ENCODE results near the gene MPPED1. TPM values are rescaled to one million over a fixed set of nuclear protein-coding genes. Genes with fewer than 3 reads are reported as not detected.

The MPPED1 gene
- total RNA-seq, 6 donors from 2014 or later = not detected

DNA sequence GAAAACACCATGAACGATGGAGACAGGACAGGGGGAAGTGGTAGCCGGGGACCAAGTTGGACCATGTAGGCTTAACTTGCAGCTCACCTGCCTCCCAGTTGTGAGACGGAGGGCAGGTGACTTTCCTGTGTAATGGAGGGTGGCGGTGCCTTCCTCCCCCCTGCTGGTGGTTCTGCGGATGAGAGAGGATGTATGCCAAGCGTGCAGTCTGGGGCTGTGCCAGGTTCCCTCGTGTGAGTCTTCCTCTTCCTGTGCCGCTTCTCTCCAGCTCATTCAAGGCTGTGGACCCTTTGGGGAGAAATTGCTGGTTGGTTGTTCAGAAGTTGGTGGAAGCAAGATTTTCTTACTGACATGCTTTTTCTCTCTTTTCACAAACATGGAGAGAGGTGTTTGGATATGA, 35.1 kb downstream of the MPPED1 start:
- Histone ChIP-seq H3K27ac (no peak overlapping the region), H3K4me3 (no peak overlapping the region), H3K36me3 (no peaks in the 10 kb centered on the region), H3K4me1 (no peaks in the 10 kb centered on the region), H3K27me3 (no peaks in the 10 kb centered on the region), H3K9me3 (no peaks in the 10 kb centered on the region)
- ATAC-seq (ENCODE audit: low FRiP score in 2 of 2) = no peak
- whole genome bisulfite sequencing, 2 donors = 19 to 41% methylated on average over 8 of the region's 8 CpGs
- no peak for TF ChIP-seq EP300 (IDR thresholded peaks at IDR 0.05)
- TF ChIP-seq POLR2AphosphoS5 (IDR thresholded peaks at IDR 0.05) = no peak
- TF ChIP-seq POLR2A (IDR thresholded peaks at IDR 0.05) = no peak
- TF ChIP-seq, protein P1, sequence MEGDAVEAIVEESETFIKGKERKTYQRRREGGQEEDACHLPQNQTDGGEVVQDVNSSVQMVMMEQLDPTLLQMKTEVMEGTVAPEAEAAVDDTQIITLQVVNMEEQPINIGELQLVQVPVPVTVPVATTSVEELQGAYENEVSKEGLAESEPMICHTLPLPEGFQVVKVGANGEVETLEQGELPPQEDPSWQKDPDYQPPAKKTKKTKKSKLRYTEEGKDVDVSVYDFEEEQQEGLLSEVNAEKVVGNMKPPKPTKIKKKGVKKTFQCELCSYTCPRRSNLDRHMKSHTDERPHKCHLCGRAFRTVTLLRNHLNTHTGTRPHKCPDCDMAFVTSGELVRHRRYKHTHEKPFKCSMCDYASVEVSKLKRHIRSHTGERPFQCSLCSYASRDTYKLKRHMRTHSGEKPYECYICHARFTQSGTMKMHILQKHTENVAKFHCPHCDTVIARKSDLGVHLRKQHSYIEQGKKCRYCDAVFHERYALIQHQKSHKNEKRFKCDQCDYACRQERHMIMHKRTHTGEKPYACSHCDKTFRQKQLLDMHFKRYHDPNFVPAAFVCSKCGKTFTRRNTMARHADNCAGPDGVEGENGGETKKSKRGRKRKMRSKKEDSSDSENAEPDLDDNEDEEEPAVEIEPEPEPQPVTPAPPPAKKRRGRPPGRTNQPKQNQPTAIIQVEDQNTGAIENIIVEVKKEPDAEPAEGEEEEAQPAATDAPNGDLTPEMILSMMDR (IDR thresholded peaks at IDR 0.05) = no peak
- DNase-seq = no peak

DNA sequence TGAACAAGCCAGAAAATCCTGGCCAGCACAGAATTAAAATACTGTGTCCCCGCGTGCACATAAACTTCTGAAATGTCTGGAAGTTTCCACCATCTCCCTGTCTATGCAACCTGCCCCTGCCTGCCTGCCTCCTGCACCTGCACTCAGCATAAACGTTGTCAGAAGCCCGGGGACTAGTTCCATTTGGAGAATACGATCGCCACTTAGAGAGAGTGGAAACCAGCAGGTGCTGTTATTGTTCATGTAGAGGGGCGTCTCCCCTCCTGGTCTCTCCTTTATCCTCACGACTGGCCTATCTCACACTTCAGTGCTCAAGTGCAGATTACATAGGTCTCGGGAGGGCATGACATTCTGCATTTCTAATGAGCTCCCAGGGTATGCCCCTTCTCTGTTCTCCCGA, 35.6 kb downstream of the MPPED1 start:
- WGBS, 2 donors = 40 to 47% methylated on average over 9 to 10 of the region's 10 CpGs
- H3K4me1 ChIP-seq = no peaks in the 10 kb centered on the region
- TF ChIP-seq, protein P1 (IDR thresholded peaks at IDR 0.05) = no peak
- TF ChIP-seq POLR2A (IDR thresholded peaks at IDR 0.05) = no peak
- TF ChIP-seq EP300 (IDR thresholded peaks at IDR 0.05) = no peak
- TF ChIP-seq POLR2AphosphoS5 (IDR thresholded peaks at IDR 0.05) = no peak
- no peaks in the 10 kb centered on the region for H3K27me3 ChIP-seq
- no peaks in the 10 kb centered on the region for H3K36me3 ChIP-seq
- no peak overlapping the region for H3K4me3 ChIP-seq
- ATAC-seq (ENCODE audit: low FRiP score in 2 of 2) = no peak
- DNase-seq = no peak
- H3K9me3 ChIP-seq = no peaks in the 10 kb centered on the region
- H3K27ac ChIP-seq = no peak overlapping the region

DNA sequence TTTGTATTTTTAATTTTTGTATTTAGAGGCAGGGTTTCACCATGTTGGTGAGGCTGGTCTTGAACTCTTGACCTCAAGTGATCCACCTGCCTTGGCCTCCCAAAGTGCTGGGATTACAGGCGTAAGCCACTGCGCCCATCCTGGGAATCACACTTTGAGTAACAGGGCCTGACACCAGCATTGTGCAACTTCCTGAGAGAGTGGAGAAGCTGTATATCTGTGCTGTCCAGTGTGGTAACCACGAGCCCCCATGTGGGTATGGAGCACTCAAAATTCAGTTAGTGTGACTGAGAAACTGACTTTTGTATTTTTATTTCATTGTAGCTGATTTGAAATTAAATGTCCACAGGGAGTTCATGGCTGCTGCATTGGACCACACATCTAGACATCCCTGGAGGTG, 36.2 kb downstream of the MPPED1 start:
- DNase-seq = no peak
- no peaks in the 10 kb centered on the region for H3K27me3 ChIP-seq
- no peak for TF ChIP-seq EP300 (IDR thresholded peaks at IDR 0.05)
- TF ChIP-seq, protein P1 (IDR thresholded peaks at IDR 0.05) = no peak
- TF ChIP-seq POLR2AphosphoS5 (IDR thresholded peaks at IDR 0.05) = no peak
- TF ChIP-seq POLR2A (IDR thresholded peaks at IDR 0.05) = no peak
- ATAC-seq (ENCODE audit: low FRiP score in 2 of 2) = no peak
- H3K4me3 ChIP-seq = no peak overlapping the region
- H3K36me3 ChIP-seq = no peaks in the 10 kb centered on the region
- H3K9me3 ChIP-seq = no peaks in the 10 kb centered on the region
- 45 to 50% methylated on average over 2 to 3 of the region's 3 CpGs for WGBS, 2 donors
- no peaks in the 10 kb centered on the region for H3K4me1 ChIP-seq
- no peak overlapping the region for H3K27ac ChIP-seq

DNA sequence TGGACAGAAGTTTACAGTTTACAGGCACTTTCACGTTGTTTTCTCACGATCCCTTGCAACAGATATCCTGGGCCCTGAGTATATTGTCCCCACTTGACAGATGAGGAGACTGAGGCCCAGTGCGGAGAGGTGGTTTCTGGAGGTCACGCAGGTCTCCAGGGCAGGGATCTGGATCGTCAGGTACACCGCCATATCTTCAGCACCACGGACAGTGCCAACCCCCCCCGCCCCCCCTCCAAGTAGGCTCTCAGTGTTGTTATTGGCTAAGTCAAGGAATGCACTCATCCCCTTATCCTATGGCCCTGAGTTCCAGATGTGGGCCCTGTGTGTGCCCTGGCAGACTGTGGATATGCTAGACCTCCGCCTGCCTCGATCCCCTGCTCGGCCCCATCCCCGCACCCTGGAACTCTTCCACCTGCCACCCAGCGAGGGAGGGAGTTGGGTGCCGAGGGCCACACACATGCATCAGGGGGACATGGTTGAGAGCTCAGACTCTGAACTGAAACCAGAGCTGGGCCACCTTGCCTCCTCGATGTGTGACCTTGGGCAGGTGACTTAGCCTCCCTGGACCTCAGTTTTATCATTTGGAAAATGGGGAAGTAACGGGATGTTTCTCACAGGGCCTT, 37.5 kb downstream of the MPPED1 start:
- TF ChIP-seq, protein P1 (IDR thresholded peaks at IDR 0.05) = no peak
- no peak for TF ChIP-seq POLR2A (IDR thresholded peaks at IDR 0.05)
- TF ChIP-seq EP300 (IDR thresholded peaks at IDR 0.05) = no peak
- TF ChIP-seq POLR2AphosphoS5 (IDR thresholded peaks at IDR 0.05) = no peak
- Histone ChIP-seq H3K9me3 (no peaks in the 10 kb centered on the region), H3K4me3 (no peak overlapping the region), H3K4me1 (no peaks in the 10 kb centered on the region), H3K36me3 (no peaks in the 10 kb centered on the region), H3K27me3 (no peaks in the 10 kb centered on the region), H3K27ac (no peak overlapping the region)
- ATAC-seq (ENCODE audit: low FRiP score in 2 of 2) (no peak), DNase-seq (peak in 1 of 2 donors; percentile 32)
- WGBS, 2 donors = 60 to 75% methylated on average over 5 to 16 of the region's 16 CpGs

DNA sequence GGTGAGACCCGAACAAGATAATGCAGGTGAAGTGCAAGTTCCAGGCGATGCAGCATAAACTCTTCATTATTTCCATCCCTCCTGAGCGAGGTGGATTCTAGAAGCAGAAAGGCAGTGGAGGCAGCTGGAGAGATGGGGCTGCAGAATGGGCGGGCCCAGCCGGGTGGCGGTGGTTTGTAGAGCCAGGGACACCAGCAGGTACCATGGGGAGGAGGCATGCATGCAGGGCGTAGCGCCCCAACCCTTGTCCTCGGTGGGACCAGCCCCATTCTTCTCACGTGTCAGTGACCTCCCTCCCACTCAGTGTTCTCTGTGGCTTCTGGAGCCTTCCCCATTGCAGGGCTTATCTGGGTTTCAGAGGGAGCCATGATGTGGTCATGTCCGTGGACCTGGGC, 38.0 kb downstream of the MPPED1 start:
- no peaks in the 10 kb centered on the region for H3K4me1 ChIP-seq

More for the DNA sequence above, 38.0 kb downstream of the MPPED1 start:
- 79 to 82% methylated on average over 9 to 11 of the region's 11 CpGs for WGBS, 2 donors
- ATAC-seq (ENCODE audit: low FRiP score in 2 of 2) = no peak
- peak in 1 of 2 donors; percentile 41 for DNase-seq
- Histone ChIP-seq H3K27me3 (no peaks in the 10 kb centered on the region), H3K9me3 (no peaks in the 10 kb centered on the region), H3K36me3 (no peaks in the 10 kb centered on the region), H3K27ac (no peak overlapping the region), H3K4me3 (no peak overlapping the region)
- no peak for TF ChIP-seq POLR2AphosphoS5 (IDR thresholded peaks at IDR 0.05)
- TF ChIP-seq EP300 (IDR thresholded peaks at IDR 0.05) = no peak
- TF ChIP-seq, protein P1 (IDR thresholded peaks at IDR 0.05) = no peak
- TF ChIP-seq POLR2A (IDR thresholded peaks at IDR 0.05) = no peak

Measured in upper lobe of left lung (tissue), 6 donors.